PC-9 (cell line): ENCODE measurements around the gene BAX.
"Not testable (repeated sequence)": the region's sequence is repeated elsewhere in the genome, so short reads cannot be mapped to it uniquely, and the experiment has no call there.

Experiments
- EZH2 ChIP-seq: fragments of 200-600 bp; sonication (generic); IDR thresholded peaks from 2 replicates; pipeline ENCODE4 v1.8.0; 2017; ENCODE audit warnings: antibody characterized with exemption, low read depth
- TF ChIP-seq, protein P1 (sequence below): fragments of 200-600 bp; sonication (generic); conservative IDR thresholded peaks from 2 replicates; pipeline ENCODE4 v1.6.1; 2017; ENCODE audit warnings: mixed run types, antibody characterized with exemption, mild to moderate bottlenecking, moderate library complexity

DNA sequence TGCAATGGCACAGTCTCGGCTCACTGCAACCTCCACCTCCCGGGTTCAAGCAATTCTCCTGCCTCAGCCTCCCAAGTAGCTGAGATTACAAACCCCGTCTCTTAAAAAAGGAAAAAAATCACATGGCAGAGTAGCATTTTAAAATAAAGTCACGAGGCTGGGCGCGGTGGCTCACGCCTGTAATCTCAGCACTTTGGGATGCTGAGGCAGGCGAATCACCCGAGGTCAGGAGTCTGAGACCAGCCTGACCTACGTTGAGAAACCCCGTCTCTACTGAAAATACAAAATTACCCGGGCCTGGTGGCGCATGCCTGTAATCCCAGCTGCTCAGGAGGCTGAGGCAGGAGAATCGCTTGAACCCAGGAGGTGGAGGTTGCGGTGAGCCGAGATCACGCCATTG, 27.0 kb upstream of the BAX start:
- TF ChIP-seq EZH2: not testable (repeated sequence)
- TF ChIP-seq, protein P1, sequence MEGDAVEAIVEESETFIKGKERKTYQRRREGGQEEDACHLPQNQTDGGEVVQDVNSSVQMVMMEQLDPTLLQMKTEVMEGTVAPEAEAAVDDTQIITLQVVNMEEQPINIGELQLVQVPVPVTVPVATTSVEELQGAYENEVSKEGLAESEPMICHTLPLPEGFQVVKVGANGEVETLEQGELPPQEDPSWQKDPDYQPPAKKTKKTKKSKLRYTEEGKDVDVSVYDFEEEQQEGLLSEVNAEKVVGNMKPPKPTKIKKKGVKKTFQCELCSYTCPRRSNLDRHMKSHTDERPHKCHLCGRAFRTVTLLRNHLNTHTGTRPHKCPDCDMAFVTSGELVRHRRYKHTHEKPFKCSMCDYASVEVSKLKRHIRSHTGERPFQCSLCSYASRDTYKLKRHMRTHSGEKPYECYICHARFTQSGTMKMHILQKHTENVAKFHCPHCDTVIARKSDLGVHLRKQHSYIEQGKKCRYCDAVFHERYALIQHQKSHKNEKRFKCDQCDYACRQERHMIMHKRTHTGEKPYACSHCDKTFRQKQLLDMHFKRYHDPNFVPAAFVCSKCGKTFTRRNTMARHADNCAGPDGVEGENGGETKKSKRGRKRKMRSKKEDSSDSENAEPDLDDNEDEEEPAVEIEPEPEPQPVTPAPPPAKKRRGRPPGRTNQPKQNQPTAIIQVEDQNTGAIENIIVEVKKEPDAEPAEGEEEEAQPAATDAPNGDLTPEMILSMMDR: not testable (repeated sequence)
